Neuronal stem cell (in vitro differentiated cells): ENCODE data around the gene MMP1.

Experiments
- DNase-seq: peaks from one replicate; pipeline ENCODE4 v3.0.0-alpha.2; 2013; ENCODE audit warnings: low spot score
- H2AFZ ChIP-seq: one replicate; pipeline ENCODE4 v1.6.1; 2013; ENCODE audit warnings: mild to moderate bottlenecking, low read length, inconsistent platforms
- H2AK5ac ChIP-seq: 2 replicates; pipeline ENCODE4 v1.6.1; 2013; ENCODE audit warnings: low read depth, mild to moderate bottlenecking, inconsistent platforms, low read length, moderate library complexity, mixed read lengths
- H2BK120ac ChIP-seq: 2 replicates; pipeline ENCODE4 v1.6.1; 2013; ENCODE audit warnings: low read depth, mild to moderate bottlenecking, inconsistent platforms, low read length, moderate library complexity, mixed read lengths
- H2BK12ac ChIP-seq: one replicate; pipeline ENCODE4 v1.6.1; 2013; ENCODE audit warnings: low read length, inconsistent platforms
- H2BK15ac ChIP-seq: 2 replicates; pipeline ENCODE4 v1.6.1; 2013; ENCODE audit warnings: mild to moderate bottlenecking, low read length, inconsistent platforms, mixed read lengths
- H2BK5ac ChIP-seq: one replicate; pipeline ENCODE4 v1.6.1; 2013; ENCODE audit warnings: inconsistent platforms, mild to moderate bottlenecking, low read length, moderate library complexity
- H3K14ac ChIP-seq: one replicate; pipeline ENCODE4 v1.6.1; 2013; ENCODE audit warnings: low read length, inconsistent platforms
- H3K18ac ChIP-seq: 2 replicates; pipeline ENCODE4 v1.6.1; 2013; ENCODE audit warnings: low read length, inconsistent platforms
- H3K23ac ChIP-seq: 2 replicates; pipeline ENCODE4 v1.6.1; 2013; ENCODE audit warnings: low read depth, mild to moderate bottlenecking, mixed read lengths, low read length, inconsistent platforms; ENCODE audit not compliant: poor library complexity
- H3K27ac ChIP-seq: replicated peaks from 3 replicates; pipeline ENCODE4 v1.5.1; 2013; ENCODE audit warnings: low read length, inconsistent platforms
- H3K27me3 ChIP-seq, 3 experiments: 2 replicates each; pipeline ENCODE4 v1.6.1; 2013; ENCODE audit warnings: low read length in 3 of 3, mild to moderate bottlenecking in 2 of 3, inconsistent platforms in 1 of 3, low read depth in 1 of 3, mixed read lengths in 1 of 3, moderate library complexity in 1 of 3; ENCODE audit not compliant: control insufficient read depth in 3 of 3, insufficient read depth in 3 of 3
- H3K36me3 ChIP-seq, 2 donors: replicated peaks in 1 of 2; 2 replicates each; pipeline ENCODE4 v1.6.1; 2013; ENCODE audit warnings: low read length in 2 of 2; ENCODE audit not compliant: control insufficient read depth in 2 of 2, insufficient read depth in 2 of 2
- H3K4ac ChIP-seq: 2 replicates; pipeline ENCODE4 v1.6.1; 2013; ENCODE audit warnings: inconsistent platforms, mild to moderate bottlenecking, low read length, moderate library complexity
- H3K4me1 ChIP-seq, 2 donors: 1 replicate in 1 of 2; 2 replicates in 1 of 2; pipeline ENCODE4 v1.6.1; 2013; ENCODE audit warnings: low read length in 2 of 2, low read depth in 1 of 2; ENCODE audit not compliant: control insufficient read depth in 2 of 2, insufficient read depth in 1 of 2
- H3K4me2 ChIP-seq: one replicate; pipeline ENCODE4 v1.6.1; 2013; ENCODE audit warnings: mild to moderate bottlenecking, low read length, inconsistent platforms; ENCODE audit not compliant: insufficient read depth, poor library complexity, severe bottlenecking
- H3K4me3 ChIP-seq, 2 donors: 2 replicates each; pipeline ENCODE4 v1.5.1; 2013; ENCODE audit warnings: low read length in 2 of 2, mild to moderate bottlenecking in 2 of 2, inconsistent platforms in 1 of 2, moderate library complexity in 1 of 2
- H3K79me1 ChIP-seq: one replicate; pipeline ENCODE4 v1.6.1; 2013; ENCODE audit warnings: low read depth, mild to moderate bottlenecking, inconsistent platforms, low read length, moderate library complexity
- H3K9ac ChIP-seq: one replicate; pipeline ENCODE4 v1.6.1; 2013; ENCODE audit warnings: mild to moderate bottlenecking, low read depth, low read length, inconsistent platforms; ENCODE audit not compliant: poor library complexity
- H3K9me3 ChIP-seq, 2 donors: replicated peaks in 1 of 2; 2 replicates each; pipeline versions ENCODE3 to v1.6.1; 2013; ENCODE audit warnings: low read length in 2 of 2, mild to moderate bottlenecking in 2 of 2, inconsistent platforms in 1 of 2, low read depth in 1 of 2, mixed read lengths in 1 of 2, moderate library complexity in 1 of 2; ENCODE audit not compliant: control insufficient read depth in 2 of 2, insufficient read depth in 1 of 2
- H4K8ac ChIP-seq: one replicate; pipeline ENCODE4 v1.6.1; 2013; ENCODE audit warnings: low read depth, mild to moderate bottlenecking, inconsistent platforms, low read length, moderate library complexity
- H4K91ac ChIP-seq: one replicate; pipeline ENCODE4 v1.6.1; 2013; ENCODE audit warnings: low read length, low read depth, mild to moderate bottlenecking, inconsistent platforms; ENCODE audit not compliant: poor library complexity
- WGBS, 2 donors: extraction: QIAGEN DNeasy Blood & Tissue Kit; methylation state at CpG; one replicate each; pipeline ENCODE4 v1.1.7; 2013; ENCODE audit warnings: missing lambda C conversion rate in 2 of 2, mixed read lengths in 1 of 2; ENCODE audit not compliant: insufficient read length in 2 of 2, insufficient replicate concordance in 1 of 2; ENCODE audit errors: extremely low coverage in 2 of 2; 5-methylcytosine and 5-hydroxymethylcytosine counted together

Gene MMP1

DNA sequence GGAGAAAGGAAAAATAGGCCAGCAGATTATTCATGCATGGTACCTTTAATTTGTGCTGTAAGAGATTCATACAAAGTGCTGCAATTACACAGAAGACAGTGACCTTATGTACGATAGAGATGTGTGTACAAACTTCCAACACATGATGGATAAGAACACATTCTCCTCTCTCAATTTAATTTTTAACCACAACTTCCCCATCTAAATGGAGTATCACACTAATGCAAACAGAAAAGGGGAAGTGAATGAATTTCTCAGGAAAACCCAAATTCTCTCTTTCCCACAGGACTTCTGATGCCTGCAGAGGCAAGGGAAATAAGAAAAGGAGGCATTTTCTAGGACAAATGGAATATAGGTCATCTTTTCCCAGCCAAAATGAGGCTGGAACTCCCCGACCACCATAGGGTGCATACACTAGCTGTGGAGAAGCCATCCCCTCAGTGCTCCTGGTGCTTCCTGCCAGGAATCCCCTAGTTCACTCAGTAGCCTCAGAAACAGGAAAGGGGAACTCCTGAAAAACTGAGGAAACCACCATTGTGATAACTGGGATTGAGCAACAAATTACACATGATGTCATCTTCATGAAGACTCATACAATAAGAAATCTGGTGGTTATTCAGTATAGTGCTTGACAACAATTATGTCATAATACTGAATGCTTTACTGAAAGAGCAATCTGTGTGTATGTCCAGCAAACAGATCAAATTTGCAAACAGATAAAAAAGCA, 40.0 kb downstream of the MMP1 start:
- Histone ChIP-seq H3K4me3 (no peak overlapping the region), H3K9ac (no peak overlapping the region), H2BK15ac (no peak overlapping the region), H3K79me1 (no peaks in the 10 kb centered on the region), H3K4me2 (no peak overlapping the region), H3K18ac (no peak overlapping the region), H2BK5ac (no peak overlapping the region), H3K14ac (no peak overlapping the region), H3K4ac (no peak overlapping the region), H2BK12ac (no peak overlapping the region), H3K36me3 (no peaks in the 10 kb centered on the region), H3K23ac (no peak overlapping the region), H3K9me3 (no peaks in the 10 kb centered on the region), H2AFZ (no peak overlapping the region), H3K27me3 (no peaks in the 10 kb centered on the region), H3K27ac (no peak overlapping the region), H4K8ac (no peak overlapping the region), H2BK120ac (no peak overlapping the region), H3K4me1 (peaks cover 0 to 6% of the 10 kb centered on the region in 2 donors), H2AK5ac (no peak overlapping the region), H4K91ac (no peak overlapping the region)
- WGBS, 2 donors: no CpG with 5 or more reads among the region's 2 CpGs
- DNase-seq: no peak

DNA sequence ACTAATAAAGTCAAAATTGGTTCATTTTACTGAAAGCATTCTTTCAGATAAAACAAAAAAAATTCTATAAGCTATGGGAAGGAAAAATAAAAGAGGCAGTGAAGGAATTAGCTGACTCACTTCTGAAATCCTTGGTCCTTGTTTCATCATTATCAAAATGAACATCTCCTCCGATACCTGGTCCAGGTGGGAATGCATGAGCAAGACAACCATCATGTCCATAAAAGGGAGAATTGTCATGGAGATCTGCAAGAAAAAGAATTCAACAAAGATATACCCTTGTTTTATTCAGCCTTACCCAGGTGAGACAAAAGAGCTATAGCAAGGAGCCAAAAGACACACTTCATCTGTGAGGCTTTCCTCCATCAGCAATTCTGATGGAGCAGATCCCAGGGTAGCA, 44.7 kb downstream of the MMP1 start:
- H3K14ac ChIP-seq: no peak overlapping the region
- H2BK15ac ChIP-seq: no peak overlapping the region
- H3K9ac ChIP-seq: no peak overlapping the region
- H2AK5ac ChIP-seq: no peak overlapping the region
- no peak overlapping the region for H3K18ac ChIP-seq
- H3K9me3 ChIP-seq: no peaks in the 10 kb centered on the region
- no peak overlapping the region for H4K91ac ChIP-seq
- no peak overlapping the region for H3K4me3 ChIP-seq
- no peaks in the 10 kb centered on the region for H3K36me3 ChIP-seq
- H2AFZ ChIP-seq: no peak overlapping the region
- WGBS, 2 donors: no CpG with 5 or more reads among the region's 1 CpG
- H3K4me1 ChIP-seq: peaks cover 0 to 4% of the 10 kb centered on the region in 2 donors
- no peak overlapping the region for H4K8ac ChIP-seq
- H3K4me2 ChIP-seq: no peak overlapping the region
- H3K23ac ChIP-seq: no peak overlapping the region
- H3K4ac ChIP-seq: no peak overlapping the region
- H2BK5ac ChIP-seq: no peak overlapping the region
- H2BK12ac ChIP-seq: no peak overlapping the region
- no peak overlapping the region for H3K27ac ChIP-seq
- DNase-seq: no peak
- H3K27me3 ChIP-seq: no peaks in the 10 kb centered on the region
- H2BK120ac ChIP-seq: no peak overlapping the region
- no peaks in the 10 kb centered on the region for H3K79me1 ChIP-seq

DNA sequence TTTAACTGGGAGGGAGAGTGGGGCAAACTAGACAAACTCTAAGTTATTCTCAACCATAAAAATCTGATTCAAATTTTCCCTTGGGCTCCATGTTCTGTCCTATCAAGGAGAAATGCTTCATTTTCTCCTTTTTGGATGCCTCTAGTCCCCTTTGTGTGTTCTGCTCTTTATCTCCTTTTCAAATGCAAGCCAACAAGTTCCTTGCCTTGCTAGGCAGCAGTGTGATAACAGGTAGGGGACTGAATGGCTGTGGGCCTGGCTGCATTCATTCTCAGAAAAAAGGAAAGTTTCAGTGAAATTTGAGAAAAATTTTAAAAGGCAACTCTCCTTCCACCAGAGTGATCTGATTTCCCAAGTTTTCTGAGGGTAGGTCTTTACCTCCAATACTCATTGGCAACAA, 46.3 kb downstream of the MMP1 start:
- Histone ChIP-seq H3K36me3 (no peaks in the 10 kb centered on the region), H3K9me3 (no peaks in the 10 kb centered on the region)

GRCh38 chr11:102749101-102749722, 48.7 kb downstream of the MMP1 start:
- no peak for DNase-seq
- H4K91ac ChIP-seq: no peak overlapping the region

More for the DNA sequence above, 46.3 kb downstream of the MMP1 start:
- Histone ChIP-seq H3K27me3 (no peaks in the 10 kb centered on the region), H4K91ac (no peak overlapping the region), H2AFZ (no peak overlapping the region), H3K79me1 (no peaks in the 10 kb centered on the region), H2BK12ac (no peak overlapping the region), H3K18ac (no peak overlapping the region), H4K8ac (no peak overlapping the region), H2BK5ac (no peak overlapping the region), H2BK15ac (no peak overlapping the region), H3K4ac (no peak overlapping the region), H3K9ac (no peak overlapping the region), H3K14ac (no peak overlapping the region), H2BK120ac (no peak overlapping the region), H3K4me3 (no peak overlapping the region), H3K27ac (no peak overlapping the region), H3K4me2 (no peak overlapping the region), H3K4me1 (peaks cover 0 to 4% of the 10 kb centered on the region in 2 donors), H2AK5ac (no peak overlapping the region), H3K23ac (no peak overlapping the region)
- no peak for DNase-seq

More at GRCh38 chr11:102749101-102749722, 48.7 kb downstream of the MMP1 start:
- no peak overlapping the region for H3K14ac ChIP-seq
- no peaks in the 10 kb centered on the region for H3K9me3 ChIP-seq
- no peak overlapping the region for H3K4me2 ChIP-seq
- no peak overlapping the region for H3K4ac ChIP-seq
- no peaks in the 10 kb centered on the region for H3K27me3 ChIP-seq
- no peak overlapping the region for H2AFZ ChIP-seq
- no peak overlapping the region for H2BK5ac ChIP-seq
- H3K79me1 ChIP-seq: no peaks in the 10 kb centered on the region
- H3K4me3 ChIP-seq: no peak overlapping the region
- H3K27ac ChIP-seq: no peak overlapping the region
- no peak overlapping the region for H2BK120ac ChIP-seq
- H3K9ac ChIP-seq: no peak overlapping the region
- H4K8ac ChIP-seq: no peak overlapping the region
- no peak overlapping the region for H2BK15ac ChIP-seq
- no peak overlapping the region for H2AK5ac ChIP-seq
- H3K4me1 ChIP-seq: peaks cover 0 to 4% of the 10 kb centered on the region in 2 donors
- H3K23ac ChIP-seq: no peak overlapping the region
- no peak overlapping the region for H3K18ac ChIP-seq
- no peak overlapping the region for H2BK12ac ChIP-seq
- H3K36me3 ChIP-seq: no peaks in the 10 kb centered on the region
